SH-SY5Y (cell line): ENCODE data around the gene WFDC11.

Experiments
- GATA2 ChIP-seq: IDR thresholded peaks from 2 replicates; pipeline ENCODE4 v1.6.1; 2011; ENCODE audit warnings: mild to moderate bottlenecking, low read depth, low read length
- GATA3 ChIP-seq: IDR thresholded peaks from 2 replicates; pipeline ENCODE4 v1.6.1; 2011; ENCODE audit warnings: low read depth, mild to moderate bottlenecking, low read length, moderate library complexity

DNA sequence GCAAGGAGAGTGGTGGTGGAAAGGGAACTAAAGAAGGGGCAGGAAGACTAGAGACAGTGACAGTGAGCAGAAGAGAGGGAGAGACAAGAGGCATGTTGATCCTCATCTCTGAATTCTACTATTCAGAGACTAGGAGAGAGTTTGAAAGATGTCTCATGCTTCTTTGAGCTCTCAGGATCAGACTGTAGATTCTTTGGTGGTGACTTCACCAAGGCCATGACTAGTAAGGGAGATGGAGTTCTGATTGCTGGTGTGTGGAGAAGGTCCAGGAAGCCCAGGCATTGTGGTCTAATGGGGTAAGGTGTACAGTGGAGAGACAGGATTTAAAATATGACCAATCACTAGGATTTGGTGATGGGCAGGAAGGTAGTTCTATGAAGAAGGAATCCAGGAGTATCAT, 39.7 kb downstream of the WFDC11 start:
- no peak for TF ChIP-seq GATA2
- TF ChIP-seq GATA3: no peak
